IMR-90 (cell line): ENCODE results near the gene SHISA8. TPM values are rescaled to one million over a fixed set of nuclear protein-coding genes. Genes with fewer than 3 reads are reported as not detected.

Experiments
- ATAC-seq: fragments of 200-7000 bp; cut with Tn5 transposase; 2 replicates; pipeline ENCODE4 v1.9.1; 2020; ENCODE audit warnings: low read depth, mild to moderate bottlenecking, moderate library complexity
- BruUV-seq: library from RNA; stranded (reverse); fragments of 400-500 nt; replicated peaks from 2 replicates; lab custom pipeline; 2021; lab: Mats Ljungman, UMichigan
- CTCF ChIA-PET: fragments of 300-600 bp; formaldehyde crosslinking; extraction: SDS; loops from one replicate; lab custom pipeline; 2021; ENCODE audit warnings: antibody characterized with exemption; lab: Yijun Ruan, JAX
- POLR2A ChIA-PET: fragments of 300-600 bp; sonication (Branson Sonifier 250); formaldehyde crosslinking; loops from one replicate; lab custom pipeline; 2022; ENCODE audit warnings: antibody characterized with exemption; ENCODE audit not compliant: unreplicated experiment; lab: Charles Lee
- DNase-seq: peaks from one replicate; pipeline ENCODE4 v3.0.0; 2013
- H2AFZ ChIP-seq: replicated peaks from 2 replicates; pipeline ENCODE3; 2013; ENCODE audit warnings: low read length, mild to moderate bottlenecking; ENCODE audit not compliant: poor library complexity
- H2AK5ac ChIP-seq: 2 replicates; pipeline ENCODE4 v1.6.1; 2013; ENCODE audit warnings: low read depth, low read length, inconsistent platforms
- H2AK9ac ChIP-seq: replicated peaks from 2 replicates; pipeline ENCODE3; 2013; ENCODE audit warnings: mild to moderate bottlenecking, low read depth, low read length, moderate library complexity; ENCODE audit not compliant: poor library complexity
- H2BK120ac ChIP-seq: 2 replicates; pipeline ENCODE4 v1.6.1; 2013; ENCODE audit warnings: low read depth, low read length, inconsistent platforms
- H2BK15ac ChIP-seq: 3 replicates; pipeline ENCODE4 v1.6.1; 2013; ENCODE audit warnings: low read depth, low read length, inconsistent platforms
- H2BK20ac ChIP-seq: 2 replicates; pipeline ENCODE4 v1.6.1; 2013; ENCODE audit warnings: low read depth, mild to moderate bottlenecking, inconsistent platforms, low read length, moderate library complexity
- H2BK5ac ChIP-seq: 2 replicates; pipeline ENCODE4 v1.6.1; 2013; ENCODE audit warnings: mild to moderate bottlenecking, low read depth, low read length, inconsistent platforms; ENCODE audit not compliant: poor library complexity, severe bottlenecking
- H3K14ac ChIP-seq: replicated peaks from 2 replicates; pipeline ENCODE4 v1.6.1; 2013; ENCODE audit warnings: low read depth, low read length, inconsistent platforms
- H3K18ac ChIP-seq: 2 replicates; pipeline ENCODE4 v1.6.1; 2013; ENCODE audit warnings: low read depth, low read length, control low read depth
- H3K23ac ChIP-seq: 2 replicates; pipeline ENCODE4 v1.6.1; 2013; ENCODE audit warnings: low read depth, low read length, inconsistent platforms
- H3K27ac ChIP-seq: 2 replicates; pipeline ENCODE4 v1.5.1; 2013; ENCODE audit warnings: mild to moderate bottlenecking, control low read depth, low read length; ENCODE audit not compliant: insufficient read depth
- H3K27me3 ChIP-seq: 2 replicates; pipeline ENCODE4 v1.6.1; 2013; ENCODE audit warnings: low read length; ENCODE audit not compliant: control insufficient read depth, insufficient read depth
- H3K36me3 ChIP-seq: 2 replicates; pipeline ENCODE4 v1.6.1; 2013; ENCODE audit warnings: low read length, mixed read lengths; ENCODE audit not compliant: control insufficient read depth, insufficient read depth
- H3K4ac ChIP-seq: 2 replicates; pipeline ENCODE4 v1.6.1; 2013; ENCODE audit warnings: low read depth, low read length, inconsistent platforms
- H3K4me1 ChIP-seq: 2 replicates; pipeline ENCODE4 v1.6.1; 2013; ENCODE audit warnings: low read length, mixed read lengths; ENCODE audit not compliant: control insufficient read depth, insufficient read depth
- H3K4me2 ChIP-seq: 2 replicates; pipeline ENCODE4 v1.6.1; 2013; ENCODE audit warnings: low read depth, mild to moderate bottlenecking, control low read depth, low read length, moderate library complexity
- H3K4me3 ChIP-seq: 2 replicates; pipeline ENCODE4 v1.5.1; 2013; ENCODE audit warnings: low read depth, mild to moderate bottlenecking, control low read depth, low read length, moderate library complexity; ENCODE audit not compliant: insufficient read depth
- H3K56ac ChIP-seq: 2 replicates; pipeline ENCODE4 v1.6.1; 2013; ENCODE audit warnings: low read length, inconsistent platforms; ENCODE audit not compliant: insufficient read depth; ENCODE audit errors: extremely low read depth
- H3K79me1 ChIP-seq, 2 experiments: 2 replicates each; pipeline ENCODE4 v1.6.1; 2013; ENCODE audit warnings: low read length in 2 of 2, inconsistent platforms in 1 of 2, low read depth in 1 of 2
- H3K9ac ChIP-seq: 2 replicates; pipeline ENCODE4 v1.6.1; 2013; ENCODE audit warnings: low read depth, low read length, control low read depth
- H3K9me1 ChIP-seq: 2 replicates; pipeline ENCODE4 v1.6.1; 2013; ENCODE audit warnings: low read length, inconsistent platforms; ENCODE audit not compliant: insufficient read depth
- H3K9me3 ChIP-seq: 2 replicates; pipeline ENCODE4 v1.6.1; 2013; ENCODE audit warnings: low read length; ENCODE audit not compliant: control insufficient read depth, insufficient read depth
- H4K20me1 ChIP-seq: 2 replicates; pipeline ENCODE4 v1.6.1; 2013; ENCODE audit warnings: low read length, inconsistent platforms; ENCODE audit not compliant: insufficient read depth
- H4K5ac ChIP-seq: 2 replicates; pipeline ENCODE4 v1.6.1; 2013; ENCODE audit warnings: mild to moderate bottlenecking, low read depth, low read length, control low read depth
- H4K8ac ChIP-seq, 2 experiments: 2 replicates each; pipeline ENCODE4 v1.6.1; 2013; ENCODE audit warnings: low read depth in 2 of 2, low read length in 2 of 2, control low read depth in 1 of 2, inconsistent platforms in 1 of 2
- H4K91ac ChIP-seq: 2 replicates; pipeline ENCODE4 v1.6.1; 2013; ENCODE audit warnings: low read depth, low read length, inconsistent platforms; ENCODE audit not compliant: insufficient read depth
- BHLHE40 ChIP-seq: fragments of 150-350 bp; IDR thresholded peaks from 2 replicates; pipeline ENCODE4 v1.6.1; 2016; ENCODE audit warnings: mild to moderate bottlenecking, low read depth, low read length
- CEBPB ChIP-seq: IDR thresholded peaks from 2 replicates; pipeline ENCODE4 v1.6.1; 2012; ENCODE audit warnings: low read depth, low read length, improper control_type of control experiment
- CHD1 ChIP-seq: IDR thresholded peaks from 2 replicates; pipeline ENCODE4 v1.6.1; 2012; ENCODE audit warnings: low read depth, low read length, improper control_type of control experiment
- CTCF ChIP-seq: conservative IDR thresholded peaks from 2 replicates; pipeline ENCODE4 v1.5.1; 2012; ENCODE audit warnings: mild to moderate bottlenecking, low read depth, low read length, improper control_type of control experiment
- ELK1 ChIP-seq: fragments of 150-350 bp; IDR thresholded peaks from 2 replicates; pipeline ENCODE4 v1.6.1; 2016; ENCODE audit warnings: low read depth, mild to moderate bottlenecking, low read length, moderate library complexity, borderline replicate concordance
- FOS ChIP-seq: fragments of 150-350 bp; IDR thresholded peaks from 2 replicates; pipeline ENCODE4 v1.6.1; 2016; ENCODE audit warnings: low read depth, low read length
- MAFK ChIP-seq: IDR thresholded peaks from 2 replicates; pipeline ENCODE4 v1.6.1; 2012; ENCODE audit warnings: low read depth, low read length, improper control_type of control experiment
- MAZ ChIP-seq: IDR thresholded peaks from 2 replicates; pipeline ENCODE4 v1.6.1; 2012; ENCODE audit warnings: low read depth, mild to moderate bottlenecking, low read length, improper control_type of control experiment, moderate library complexity, borderline replicate concordance
- MXI1 ChIP-seq: IDR thresholded peaks from 2 replicates; pipeline ENCODE4 v1.6.1; 2012; ENCODE audit warnings: low read depth, mild to moderate bottlenecking, low read length, moderate library complexity, borderline replicate concordance
- NFE2L2 ChIP-seq: fragments of 150-350 bp; IDR thresholded peaks from 2 replicates; pipeline ENCODE4 v1.6.1; 2016; ENCODE audit warnings: low read depth, mild to moderate bottlenecking, low read length
- POLR2A ChIP-seq: IDR thresholded peaks from 2 replicates; pipeline ENCODE4 v1.6.1; 2012; ENCODE audit warnings: mild to moderate bottlenecking, low read depth, low read length
- RAD21 ChIP-seq: IDR thresholded peaks from 2 replicates; pipeline ENCODE4 v1.6.1; 2012; ENCODE audit warnings: low read length, improper control_type of control experiment
- RCOR1 ChIP-seq: IDR thresholded peaks from 2 replicates; pipeline ENCODE4 v1.6.1; 2012; ENCODE audit warnings: mild to moderate bottlenecking, low read length, improper control_type of control experiment; ENCODE audit not compliant: insufficient replicate concordance
- RFX5 ChIP-seq: IDR thresholded peaks from 2 replicates; pipeline ENCODE4 v1.8.0; 2012; ENCODE audit warnings: low read depth, mild to moderate bottlenecking, low read length, moderate library complexity
- SMC3 ChIP-seq: fragments of 150-350 bp; IDR thresholded peaks from 2 replicates; pipeline ENCODE4 v1.6.1; 2016; ENCODE audit warnings: low read depth, mild to moderate bottlenecking, antibody characterized with exemption, low read length, moderate library complexity
- USF2 ChIP-seq: fragments of 150-350 bp; IDR thresholded peaks from 2 replicates; pipeline ENCODE4 v1.6.1; 2017; ENCODE audit warnings: mild to moderate bottlenecking, antibody characterized with exemption, low read length, low read depth
- WGBS, 2 experiments: methylation state at CpG; one replicate each; pipeline versions ENCODE4 v1.1.5 to v1.1.7; 2013; ENCODE audit warnings: missing lambda C conversion rate in 2 of 2; ENCODE audit not compliant: insufficient read length in 1 of 2; ENCODE audit errors: extremely low coverage in 2 of 2; 5-methylcytosine and 5-hydroxymethylcytosine counted together
- dilution Hi-C: fragments of 300-500 bp; cut with HindIII; formaldehyde crosslinking; loops from one replicate; pipeline ENCODE4 v1.14.3; 2018; ENCODE audit warnings: low sequenced_read_pairs; ENCODE audit not compliant: unreplicated experiment
- in situ Hi-C: fragments of 300-500 bp; cut with MboI; formaldehyde crosslinking; loops from 3 replicates; pipeline ENCODE4 v1.14.3; 2019; ENCODE audit warnings: low sequenced_read_pairs, inconsistent platforms, mixed read lengths
- intact Hi-C: fragments of 100-400 bp; cut with micrococcal nuclease; formaldehyde crosslinking; loops from 2 replicates; pipeline ENCODE4 v1.10.0; 2022
- polyA plus RNA-seq, 3 experiments: library from polyadenylated mRNA; depleted of rRNA; stranded (reverse); fragments of >200 nt; gene quantifications; 2 replicates each; pipeline ENCODE4 v1.2.3, GENCODE V29; 2012; ENCODE audit warnings: low replicate concordance in 1 of 3
- total RNA-seq: library from RNA; depleted of rRNA; stranded (reverse); fragments of >200 nt; gene quantifications from 2 replicates; pipeline ENCODE4 v1.2.3, GENCODE V29; 2012

SHISA8 gene
- total and polyA plus RNA-seq, 2 of the 4 experiments (the other 2 are of a cell fraction): not detected

GRCh38 chr22:41888627-41889200 is 26.2 kb downstream of the SHISA8 start:
- H3K4me2 ChIP-seq: no peak overlapping the region
- no peaks in the 10 kb centered on the region; the same call in none of the 2 replicates for H3K9me1 ChIP-seq
- no peak overlapping the region; the same call in 1 of the 2 replicates for H3K23ac ChIP-seq
- H3K27me3 ChIP-seq: no peaks in the 10 kb centered on the region
- H3K27ac ChIP-seq: no peak overlapping the region
- intact Hi-C loops: no loop called here
- H3K4me3 ChIP-seq: no peak overlapping the region
- in situ Hi-C loops: no loop called here
- no peak overlapping the region for H4K8ac ChIP-seq
- ATAC-seq (peak; percentile 85), DNase-seq (peak; percentile 58)
- no peak overlapping the region for H3K4ac ChIP-seq
- no TSS peak for BruUV-seq
- no peak overlapping the region for H2AK9ac ChIP-seq
- no peak overlapping the region for H2AK5ac ChIP-seq
- 0 out of 4 replicates have a peak, but pooled peaks cover 0 to 3% of the 10 kb centered on the region in 2 experiments for H3K79me1 ChIP-seq
- H2BK120ac ChIP-seq: no peak overlapping the region
- H2BK15ac ChIP-seq: no peak overlapping the region
- H3K9me3 ChIP-seq: no peaks in the 10 kb centered on the region
- no peak overlapping the region for H2BK20ac ChIP-seq
- H3K14ac ChIP-seq: no peak overlapping the region
- ChIA-PET CTCF (no interaction called here), POLR2A (no interaction called here)
- H4K5ac ChIP-seq: no peak overlapping the region
- no peaks in the 10 kb centered on the region; the same call in 1 of the 2 replicates for H3K4me1 ChIP-seq
- H3K18ac ChIP-seq: no peak overlapping the region
- H3K9ac ChIP-seq: no peak overlapping the region
- H4K91ac ChIP-seq: no peak overlapping the region
- no peak overlapping the region for H2AFZ ChIP-seq
- H3K36me3 ChIP-seq: peaks cover 36% of the 10 kb centered on the region
- WGBS, 2 experiments: 53% methylated on average over 2 of the region's 4 CpGs; no CpG with 5 or more reads in 1 of the 2 experiments
- no peak for TF ChIP-seq ELK1
- no peak for TF ChIP-seq POLR2A
- no peak for TF ChIP-seq MXI1
- TF ChIP-seq CEBPB: peak; percentile 35
- no peak for TF ChIP-seq RFX5
- TF ChIP-seq SMC3: no peak
- TF ChIP-seq MAZ: no peak
- TF ChIP-seq MAFK: no peak
- TF ChIP-seq CTCF: no peak
- no peak for TF ChIP-seq RCOR1
- TF ChIP-seq CHD1: no peak
- TF ChIP-seq FOS: 0 out of 2 replicates have a peak, but pooled peaks have one; percentile 23
- no peak for TF ChIP-seq USF2
- no peak for TF ChIP-seq NFE2L2
- no peak for TF ChIP-seq RAD21
- no peak for TF ChIP-seq BHLHE40
- no peaks in the 10 kb centered on the region; the same call in 1 of the 2 replicates for H4K20me1 ChIP-seq
- H3K56ac ChIP-seq: no peak overlapping the region
- no peak overlapping the region for H2BK5ac ChIP-seq
- dilution Hi-C loops: no loop called here
